ENCODE data around the gene CORO7. TPM values are rescaled to one million over a fixed set of nuclear protein-coding genes. Genes with fewer than 3 reads are reported as not detected.
A peak's percentile ranks its signal among the peaks of the same experiment; 100 is the strongest.

Gene CORO7
- total RNA-seq, 1 experiment from 2014 or later = 14.3 TPM

GRCh38 chr16:4309102-4309832, 107.1 kb downstream of the CORO7 start:
- Histone ChIP-seq H4K20me1 (ENCODE audit: low read length) (no peaks in the 10 kb centered on the region), H3K9me3 (ENCODE audit: low read length) (no peaks in the 10 kb centered on the region), H3K4me1 (ENCODE audit: insufficient read depth, low read length) (peaks cover 23% of the 10 kb centered on the region), H3K36me3 (ENCODE audit: low read depth, low read length) (no peaks in the 10 kb centered on the region), H2AFZ (ENCODE audit: low read length) (no peak overlapping the region), H3K79me2 (ENCODE audit: low read length) (peaks cover 12% of the 10 kb centered on the region), H3K9ac (ENCODE audit: low read length) (no peak overlapping the region), H3K9me2 (replicated peaks; ENCODE audit: low read length) (no peaks in the 10 kb centered on the region), H3K27ac (ENCODE audit: low read length) (no peak overlapping the region), H3F3A (ENCODE audit: low read length, unreplicated experiment) (no peaks in the 10 kb centered on the region), H3K4me2 (ENCODE audit: low read length) (no peak overlapping the region), H3K27me3 (ENCODE audit: low read length) (no peaks in the 10 kb centered on the region), H3K4me3 (ENCODE audit: low read length) (no peak overlapping the region)
- intact Hi-C loops (cut with micrococcal nuclease) = no loop called here
- BruUV-seq (replicated peaks) = no TSS peak
- DNase-seq (peak; percentile 16), ATAC-seq (no peak)
- TF ChIP-seq CTCF (conservative IDR thresholded peaks at IDR 0.05; ENCODE audit: low read depth, low read length) = no peak
- no peak for TF ChIP-seq EZH2 (IDR thresholded peaks at IDR 0.05; ENCODE audit: low read length, unreplicated experiment)
- TF ChIP-seq EZH2phosphoT487 (IDR thresholded peaks at IDR 0.05; ENCODE audit: borderline replicate concordance, low read length) = no peak
- ChIA-PET CTCF (interaction anchor here (0.7 kb wide), 1 partner anchor 19 kb away, joined by 4 read pairs; no protein-coding TSS in a partner anchor), POLR2A (ENCODE audit: unreplicated experiment) (no interaction called here)

GRCh38 chr16:4307215-4308037, 109.0 kb downstream of the CORO7 start:
- peak; percentile 95 for DNase-seq
- peaks cover 12% of the 10 kb centered on the region for H3K79me2 ChIP-seq (ENCODE audit: low read length)
- CTCF ChIA-PET = interaction anchor here (0.7 kb wide), 2 partner anchors 8 to 318 kb away, joined by 4 read pairs; no protein-coding TSS in a partner anchor
- H4K20me1 ChIP-seq (ENCODE audit: low read length) = no peaks in the 10 kb centered on the region
- no peaks in the 10 kb centered on the region for H3K9me2 ChIP-seq (replicated peaks; ENCODE audit: low read length)
- peak; percentile 89 for ATAC-seq
- no peak for TF ChIP-seq EZH2phosphoT487 (IDR thresholded peaks at IDR 0.05; ENCODE audit: borderline replicate concordance, low read length)
- no peak for TF ChIP-seq EZH2 (IDR thresholded peaks at IDR 0.05; ENCODE audit: low read length, unreplicated experiment)
- TF ChIP-seq CTCF (conservative IDR thresholded peaks at IDR 0.05; ENCODE audit: low read depth, low read length) = no peak
- H3K36me3 ChIP-seq (ENCODE audit: low read depth, low read length) = no peaks in the 10 kb centered on the region
- H3K9ac ChIP-seq (ENCODE audit: low read length) = peak overlapping the region; percentile 70
- peak overlapping the region; percentile 88 for H3K4me2 ChIP-seq (ENCODE audit: low read length)
- H3K4me3 ChIP-seq (ENCODE audit: low read length) = peak overlapping the region; percentile 77
- H3K27ac ChIP-seq (ENCODE audit: low read length) = peak overlapping the region; percentile 38
- intact Hi-C loops (cut with micrococcal nuclease) = no loop called here
- H3K4me1 ChIP-seq (ENCODE audit: insufficient read depth, low read length) = peaks cover 23% of the 10 kb centered on the region
- H2AFZ ChIP-seq (ENCODE audit: low read length) = peak overlapping the region; percentile 74
- POLR2A ChIA-PET (ENCODE audit: unreplicated experiment) = no interaction called here
- no peaks in the 10 kb centered on the region for H3K9me3 ChIP-seq (ENCODE audit: low read length)
- BruUV-seq (replicated peaks) = no TSS peak
- H3F3A ChIP-seq (ENCODE audit: low read length, unreplicated experiment) = no peaks in the 10 kb centered on the region
- no peaks in the 10 kb centered on the region for H3K27me3 ChIP-seq (ENCODE audit: low read length)
